Measurements from ENCODE around the gene IRAK3. TPM values are rescaled to one million over a fixed set of nuclear protein-coding genes. Genes with fewer than 3 reads are reported as not detected.
A peak's percentile ranks its signal among the peaks of the same experiment; 100 is the strongest.

The IRAK3 gene
- total RNA-seq, 2 experiments from 2014 or later: 0.59 to 0.74 TPM

GRCh38 chr12:66196806-66197205, 7.8 kb downstream of the IRAK3 start:
- Mint-ChIP-seq H3K27me3 (peaks cover 24% of the 10 kb centered on the region), H3K36me3 (ENCODE audit: low read depth) (no peaks in the 10 kb centered on the region), H3K4me3 (no peak overlapping the region), H3K4me1 (ENCODE audit: low read depth) (no peaks in the 10 kb centered on the region), H3K9me3 (no peaks in the 10 kb centered on the region), H3K27ac (no peak overlapping the region)
- intact Hi-C loops (cut with DNase I, micrococcal nuclease): no loop called here
- ChIA-PET POLR2A (interaction anchor here (1.7 kb wide), 1 partner anchor 9 kb away, joined by 3 read pairs; no protein-coding TSS in a partner anchor), CTCF (no interaction called here)
- Histone ChIP-seq H3K4me1 (ENCODE audit: insufficient read depth, low read length) (no peaks in the 10 kb centered on the region), H3K4me3 (ENCODE audit: low read length) (no peak overlapping the region), H3K9me3 (ENCODE audit: control insufficient read depth in 1 of 2, insufficient read depth in 1 of 2, low read length in 2 of 2) (peaks cover 0 to 8% of the 10 kb centered on the region in 2 experiments), H3K27me3 (ENCODE audit: control insufficient read depth in 1 of 2, insufficient read depth in 2 of 2, low read length in 2 of 2) (peaks cover 4 to 13% of the 10 kb centered on the region in 2 experiments), H3K27ac (ENCODE audit: low read depth in 1 of 2, low read length in 2 of 2) (no peak overlapping the region), H3K36me3 (ENCODE audit: insufficient read depth, low read length) (no peaks in the 10 kb centered on the region)
- ATAC-seq (ENCODE audit: poor library complexity): no peak
- TF ChIP-seq CTCF (IDR thresholded peaks at IDR 0.05): no peak
- peak in 2 of 14 experiments; percentile 25 to 42 for DNase-seq

GRCh38 chr12:66197495-66197921, 8.5 kb downstream of the IRAK3 start:
- POLR2A ChIA-PET: interaction anchor here (0.6 to 1.7 kb wide), 2 partner anchors 8 to 29 kb away, joined by 3 read pairs; no protein-coding TSS in a partner anchor
- H3K4me3 ChIP-seq (ENCODE audit: low read length): no peak overlapping the region

GRCh38 chr12:66199141-66199540, 10.1 kb downstream of the IRAK3 start:
- intact Hi-C loops (cut with DNase I, micrococcal nuclease): no loop called here
- ChIA-PET POLR2A (no interaction called here), CTCF (no interaction called here)
- no peak for TF ChIP-seq CTCF (IDR thresholded peaks at IDR 0.05)
- Histone ChIP-seq H3K9me3 (ENCODE audit: control insufficient read depth in 1 of 2, insufficient read depth in 1 of 2, low read length in 2 of 2) (peaks cover 0 to 8% of the 10 kb centered on the region in 2 experiments), H3K4me1 (ENCODE audit: insufficient read depth, low read length) (no peaks in the 10 kb centered on the region), H3K36me3 (ENCODE audit: insufficient read depth, low read length) (no peaks in the 10 kb centered on the region), H3K27ac (ENCODE audit: low read depth in 1 of 2, low read length in 2 of 2) (no peak overlapping the region), H3K4me3 (ENCODE audit: low read length) (no peak overlapping the region), H3K27me3 (ENCODE audit: control insufficient read depth in 1 of 2, insufficient read depth in 2 of 2, low read length in 2 of 2) (peaks cover 4 to 13% of the 10 kb centered on the region in 2 experiments)
- Mint-ChIP-seq H3K36me3 (ENCODE audit: low read depth) (no peaks in the 10 kb centered on the region), H3K27ac (no peak overlapping the region), H3K27me3 (peaks cover 20% of the 10 kb centered on the region), H3K9me3 (no peaks in the 10 kb centered on the region), H3K4me3 (no peak overlapping the region), H3K4me1 (ENCODE audit: low read depth) (peaks cover 5% of the 10 kb centered on the region)
- DNase-seq (no peak), ATAC-seq (ENCODE audit: poor library complexity) (no peak)

More at GRCh38 chr12:66197495-66197921, 8.5 kb downstream of the IRAK3 start:
- Histone ChIP-seq H3K27me3 (ENCODE audit: control insufficient read depth in 1 of 2, insufficient read depth in 2 of 2, low read length in 2 of 2) (peaks cover 4 to 13% of the 10 kb centered on the region in 2 experiments), H3K27ac (ENCODE audit: low read depth in 1 of 2, low read length in 2 of 2) (no peak overlapping the region), H3K9me3 (ENCODE audit: control insufficient read depth in 1 of 2, insufficient read depth in 1 of 2, low read length in 2 of 2) (peaks cover 0 to 8% of the 10 kb centered on the region in 2 experiments), H3K36me3 (ENCODE audit: insufficient read depth, low read length) (no peaks in the 10 kb centered on the region), H3K4me1 (ENCODE audit: insufficient read depth, low read length) (no peaks in the 10 kb centered on the region)
- Mint-ChIP-seq H3K27ac (no peak overlapping the region), H3K4me1 (ENCODE audit: low read depth) (no peaks in the 10 kb centered on the region), H3K4me3 (no peak overlapping the region), H3K9me3 (no peaks in the 10 kb centered on the region), H3K27me3 (peaks cover 24% of the 10 kb centered on the region), H3K36me3 (ENCODE audit: low read depth) (no peaks in the 10 kb centered on the region)
- ATAC-seq (ENCODE audit: poor library complexity): no peak
- TF ChIP-seq CTCF (IDR thresholded peaks at IDR 0.05): no peak
- no peak for DNase-seq
- intact Hi-C loops (cut with DNase I, micrococcal nuclease): no loop called here
- CTCF ChIA-PET: no interaction called here
